Spleen (tissue), 11 donors: ENCODE results near the gene ARFGAP1. TPM values are rescaled to one million over a fixed set of nuclear protein-coding genes. Genes with fewer than 3 reads are reported as not detected.

ENCODE experiments used
- DNase-seq: peaks from one replicate; pipeline ENCODE4 v3.0.0-alpha.2; 2020
- H3K27ac ChIP-seq, 8 donors: fragments of 200-600 bp; sonication (generic) in 7 of 8; 1 replicate in 4 of 8; 2 replicates in 4 of 8; pipeline versions ENCODE4 v1.5.0 to v1.8.0; 2016 to 2021; ENCODE audit warnings: inconsistent platforms in 4 of 8, mild to moderate bottlenecking in 4 of 8, moderate library complexity in 1 of 8
- H3K27me3 ChIP-seq, 7 donors: fragments of 200-600 bp; sonication (generic) in 6 of 7; replicated peaks in 1 of 7; 1 replicate in 4 of 7; 2 replicates in 3 of 7; pipeline versions ENCODE4 v1.5.0 to v1.8.0; 2016 to 2021; ENCODE audit warnings: inconsistent platforms in 3 of 7, mild to moderate bottlenecking in 1 of 7
- H3K36me3 ChIP-seq, 6 donors: fragments of 200-600 bp; sonication (generic) in 5 of 6; 1 replicate in 4 of 6; 2 replicates in 2 of 6; pipeline versions ENCODE4 v1.5.0 to v1.8.0; 2016 to 2021; ENCODE audit warnings: inconsistent platforms in 2 of 6
- H3K4me1 ChIP-seq, 6 donors: fragments of 200-600 bp; sonication (generic) in 5 of 6; 1 replicate in 3 of 6; 2 replicates in 3 of 6; pipeline versions ENCODE4 v1.5.0 to v1.8.0; 2016 to 2021; ENCODE audit warnings: inconsistent platforms in 3 of 6
- H3K4me3 ChIP-seq, 8 donors: fragments of 200-600 bp; sonication (generic) in 7 of 8; 1 replicate in 4 of 8; 2 replicates in 4 of 8; pipeline versions ENCODE4 v1.5.0 to v1.8.0; 2016 to 2021; ENCODE audit warnings: inconsistent platforms in 4 of 8, mild to moderate bottlenecking in 4 of 8, moderate library complexity in 2 of 8
- H3K9me3 ChIP-seq, 8 donors: fragments of 200-600 bp; sonication (generic) in 7 of 8; 1 replicate in 4 of 8; 2 replicates in 4 of 8; pipeline versions ENCODE4 v1.5.0 to v1.8.0; 2016 to 2021; ENCODE audit warnings: inconsistent platforms in 4 of 8
- CTCF ChIP-seq, 11 experiments: fragments of 200-600 bp in 7 of 11; fragments of 450-650 bp in 4 of 11; sonication (generic) in 4 of 11; IDR thresholded peaks in 8 of 11; conservative IDR thresholded peaks in 3 of 11; 1 replicate in 7 of 11; 2 replicates in 4 of 11; pipeline versions ENCODE4 v1.4.0 to v1.8.0; 2016 to 2021; ENCODE audit warnings: antibody characterized with exemption in 11 of 11, inconsistent platforms in 4 of 11, mild to moderate bottlenecking in 1 of 11
- POLR2A ChIP-seq, 3 donors: fragments of 450-650 bp; IDR thresholded peaks; one replicate each; pipeline ENCODE4 v1.5.1; 2017; ENCODE audit warnings: antibody characterized with exemption in 3 of 3, mild to moderate bottlenecking in 1 of 3
- POLR2AphosphoS5 ChIP-seq, 3 donors: sonication (generic); formaldehyde crosslinking; IDR thresholded peaks; one replicate each; pipeline ENCODE4 v1.5.1; 2017; ENCODE audit warnings: antibody characterized with exemption in 3 of 3
- WGBS, 5 donors: extraction: QIAGEN DNeasy Blood & Tissue Kit in 3 of 5; methylation state at CpG; one replicate each; pipeline versions ENCODE4 v1.1.5 to v1.1.7; 2013 to 2018; 5-methylcytosine and 5-hydroxymethylcytosine counted together
- intact Hi-C: fragments of 100-400 bp; cut with DNase I; formaldehyde crosslinking; loops from one replicate; pipeline ENCODE4 v1.15.0; 2023; ENCODE audit warnings: low total_unique reads
- polyA plus RNA-seq, 3 donors: library from polyadenylated mRNA; stranded (reverse); fragments of 200-250 nt; gene quantifications; one replicate each; pipeline ENCODE4 v1.2.1, GENCODE V29; 2013
- total RNA-seq, 7 donors: library from RNA; depleted of rRNA in 3 of 7; stranded (reverse); fragments of >200 nt in 3 of 7; fragmentation: NEBNext Ultra II Directional in 4 of 7; extraction: Animal tissue kit (Norgen Biotek cat#: 25700) in 4 of 7; gene quantifications; one replicate each; pipeline versions ENCODE4 v1.1.0 to v1.2.1, GENCODE V29; 2016 to 2021
- donor health status: healthy with polysubstance abuse.
- donor health status: DM: no; HTN: no; CAD: no; lungs with moderate emphysema.
- donor health status: DM: no; HTN: no; CAD: no.
- donor health status: Bipolar disorder and iron deficiency.
- donor health status: healthy.
- donor health status: DM: no; HTN: no; CAD: no.
- donor health status: DM: yes; HTN: yes; CAD: no.

The ARFGAP1 gene
- total and polyA plus RNA-seq, 10 donors = 44.4 to 165 (median 96.1) TPM

- H3K36me3 ChIP-seq = peaks cover 0 to 19% (median 16%) of the 10 kb centered on the region in 6 donors
- H3K4me3 ChIP-seq = no peak within 1 kb of the TSS
- TF ChIP-seq POLR2AphosphoS5 (IDR thresholded peaks at IDR 0.05) (no peak), POLR2A (IDR thresholded peaks at IDR 0.05) (no peak), CTCF (IDR thresholded peaks at IDR 0.05 in 8 of 11, conservative IDR thresholded peaks at IDR 0.05 in 3 of 11) (no peak)
- WGBS, 5 donors = 14 to 32% (median 17%) methylated on average over 5 to 7 of the region's 7 CpGs
- H3K27ac ChIP-seq = no peak within 1 kb of the TSS
- intact Hi-C loops = no loop called here
- H3K4me1 ChIP-seq = peaks cover 0 to 27% (median 16%) of the 10 kb centered on the region in 6 donors
- DNase-seq = no peak
- H3K27me3 ChIP-seq = peaks cover 0 to 56% (median 38%) of the 10 kb centered on the region in 7 donors
- H3K9me3 ChIP-seq = no peaks in the 10 kb centered on the region
These were observed 20.3 kb downstream of the ARFGAP1 start, which contains the start of gene COL20A1 for GRCh38 chr20:63292904-63293303. TSS of gene COL20A1 (plus strand) at chr20:63293186. CDS start at chr20:63295108, 1,922 bp downstream.

GRCh38 chr20:63293456-63293855 lies 20.8 kb downstream of the ARFGAP1 start:
- Histone ChIP-seq H3K9me3 (no peaks in the 10 kb centered on the region), H3K4me3 (no peak overlapping the region), H3K27me3 (peaks cover 0 to 62% (median 44%) of the 10 kb centered on the region in 7 donors), H3K27ac (no peak overlapping the region), H3K4me1 (peaks cover 0 to 27% (median 16%) of the 10 kb centered on the region in 6 donors), H3K36me3 (peaks cover 0 to 13% (median 11%) of the 10 kb centered on the region in 6 donors)
- intact Hi-C loops = no loop called here
- TF ChIP-seq CTCF (IDR thresholded peaks at IDR 0.05 in 8 of 11, conservative IDR thresholded peaks at IDR 0.05 in 3 of 11) = no peak
- no peak for TF ChIP-seq POLR2A (IDR thresholded peaks at IDR 0.05)
- TF ChIP-seq POLR2AphosphoS5 (IDR thresholded peaks at IDR 0.05) = no peak
- no peak for DNase-seq
- WGBS, 5 donors = 55 to 82% (median 72%) methylated on average over 5 to 11 of the region's 11 CpGs

- no peak overlapping the region for H3K4me3 ChIP-seq
- peaks cover 0 to 67% (median 49%) of the 10 kb centered on the region in 7 donors for H3K27me3 ChIP-seq
- H3K36me3 ChIP-seq = peaks cover 0 to 8% (median 5%) of the 10 kb centered on the region in 6 donors
- peaks cover 0 to 27% (median 16%) of the 10 kb centered on the region in 6 donors for H3K4me1 ChIP-seq
- H3K9me3 ChIP-seq = no peaks in the 10 kb centered on the region
- no peak for TF ChIP-seq POLR2A (IDR thresholded peaks at IDR 0.05)
- no peak for TF ChIP-seq POLR2AphosphoS5 (IDR thresholded peaks at IDR 0.05)
- WGBS, 5 donors = 58 to 71% (median 68%) methylated on average over 12 to 19 of the region's 22 CpGs
- no peak overlapping the region for H3K27ac ChIP-seq
- intact Hi-C loops = no loop called here
- DNase-seq = no peak
These were observed 21.4 kb downstream of the ARFGAP1 start for GRCh38 chr20:63293871-63294535.

- no peak for TF ChIP-seq POLR2AphosphoS5 (IDR thresholded peaks at IDR 0.05)
- no peak for TF ChIP-seq POLR2A (IDR thresholded peaks at IDR 0.05)
- TF ChIP-seq CTCF (IDR thresholded peaks at IDR 0.05 in 8 of 11, conservative IDR thresholded peaks at IDR 0.05 in 3 of 11) = no peak
- DNase-seq = no peak
- Histone ChIP-seq H3K27ac (no peak overlapping the region), H3K4me1 (peaks cover 0 to 27% (median 16%) of the 10 kb centered on the region in 6 donors), H3K36me3 (peaks cover 0 to 3% (median under 1%) of the 10 kb centered on the region in 6 donors), H3K27me3 (peaks cover 0 to 72% (median 53%) of the 10 kb centered on the region in 7 donors), H3K9me3 (no peaks in the 10 kb centered on the region), H3K4me3 (no peak overlapping the region)
- WGBS, 5 donors = 80 to 95% (median 87%) methylated on average over 5 to 12 of the region's 12 CpGs
- intact Hi-C loops = no loop called here
These were observed 21.9 kb downstream of the ARFGAP1 start for GRCh38 chr20:63294536-63294900.
